GM23338 (cell line): ENCODE measurements around the gene NFILZ. TPM values are rescaled to one million over a fixed set of nuclear protein-coding genes. Genes with fewer than 3 reads are reported as not detected.

Experiments used
- ATAC-seq: fragments of 200-7000 bp; cut with Tn5 transposase; 3 replicates; pipeline ENCODE4 v1.9.1; 2020
- DNase-seq: peaks from one replicate; pipeline ENCODE4 v3.0.0-alpha.2; 2015; ENCODE audit warnings: low spot score
- H2AFZ ChIP-seq: fragments of 200-600 bp; sonication (generic); 2 replicates; pipeline ENCODE4 v1.8.0; 2016; ENCODE audit warnings: antibody characterized with exemption, mild to moderate bottlenecking, moderate library complexity
- H3F3A ChIP-seq: fragments of 200-600 bp; sonication (generic); replicated peaks from 2 replicates; pipeline ENCODE4 v1.8.0; 2017; ENCODE audit warnings: antibody characterized with exemption, mixed run types, low read depth
- H3K27ac ChIP-seq: fragments of 200-600 bp; sonication (generic); 2 replicates; pipeline ENCODE4 v1.6.1; 2016; ENCODE audit warnings: low read depth
- H3K27me3 ChIP-seq: fragments of 200-600 bp; sonication (generic); 2 replicates; pipeline ENCODE4 v1.8.0; 2016; ENCODE audit warnings: mild to moderate bottlenecking, mixed run types, moderate library complexity; ENCODE audit not compliant: insufficient read depth
- H3K36me3 ChIP-seq: fragments of 200-600 bp; sonication (generic); 2 replicates; pipeline ENCODE4 v1.8.0; 2016; ENCODE audit warnings: mild to moderate bottlenecking; ENCODE audit not compliant: insufficient read depth
- H3K4me1 ChIP-seq: fragments of 200-600 bp; sonication (generic); 2 replicates; pipeline ENCODE4 v1.8.0; 2016; ENCODE audit warnings: mild to moderate bottlenecking, moderate library complexity; ENCODE audit not compliant: insufficient read depth
- H3K4me2 ChIP-seq: fragments of 200-600 bp; sonication (generic); 2 replicates; pipeline ENCODE4 v1.7.1; 2017; ENCODE audit warnings: mixed run types
- H3K4me3 ChIP-seq: fragments of 200-600 bp; sonication (generic); 2 replicates; pipeline ENCODE4 v1.6.1; 2016; ENCODE audit warnings: mixed run types
- H3K79me2 ChIP-seq: fragments of 200-600 bp; sonication (generic); replicated peaks from 2 replicates; pipeline ENCODE4 v1.8.0; 2017; ENCODE audit warnings: mild to moderate bottlenecking; ENCODE audit not compliant: insufficient read depth
- H3K9me2 ChIP-seq: fragments of 200-600 bp; sonication (generic); 2 replicates; pipeline ENCODE4 v1.8.0; 2017; ENCODE audit not compliant: insufficient read depth
- H4K20me1 ChIP-seq: fragments of 200-600 bp; sonication (generic); replicated peaks from 2 replicates; pipeline ENCODE4 v1.8.0; 2017; ENCODE audit warnings: mild to moderate bottlenecking; ENCODE audit not compliant: insufficient read depth
- H3K27ac Mint-ChIP-seq: 2 replicates; pipeline ENCODE4 v1.8.0; 2020; ENCODE audit warnings: inconsistent platforms, mild to moderate bottlenecking, moderate library complexity, mixed read lengths
- H3K27me3 Mint-ChIP-seq: 3 replicates; pipeline ENCODE4 v1.8.0; 2022; ENCODE audit warnings: low read depth, mild to moderate bottlenecking, moderate library complexity, mixed read lengths, inconsistent platforms; ENCODE audit not compliant: insufficient read depth, poor library complexity
- H3K36me3 Mint-ChIP-seq: 3 replicates; pipeline ENCODE4 v1.8.0; 2021; ENCODE audit warnings: low read depth, mild to moderate bottlenecking, inconsistent platforms, moderate library complexity, mixed read lengths
- H3K4me1 Mint-ChIP-seq: 3 replicates; pipeline ENCODE4 v1.8.0; 2020; ENCODE audit warnings: mild to moderate bottlenecking, inconsistent platforms, mixed read lengths
- H3K4me3 Mint-ChIP-seq: 3 replicates; pipeline ENCODE4 v1.8.0; 2021; ENCODE audit warnings: moderate library complexity, mild to moderate bottlenecking, inconsistent platforms, mixed read lengths
- H3K9me3 Mint-ChIP-seq: 3 replicates; pipeline ENCODE4 v1.8.0; 2020; ENCODE audit warnings: moderate library complexity, mild to moderate bottlenecking, inconsistent platforms, mixed read lengths
- CREB1 ChIP-seq: fragments of 250-450 bp; sonication (Bioruptor Pico); IDR thresholded peaks from 2 replicates; pipeline ENCODE4 v1.5.0; 2020; ENCODE audit warnings: low read depth, mild to moderate bottlenecking, moderate library complexity
- CTCF ChIP-seq, 2 experiments: fragments of 200-600 bp in 1 of 2; sonication (generic) in 1 of 2; conservative IDR thresholded peaks; 2 replicates each; pipeline versions ENCODE4 v1.5.1 to v1.6.1; 2016 to 2017; ENCODE audit warnings: antibody characterized with exemption in 2 of 2, low read depth in 2 of 2, mild to moderate bottlenecking in 2 of 2, moderate library complexity in 1 of 2
- EZH2 ChIP-seq: fragments of 200-600 bp; sonication (generic); IDR thresholded peaks from one replicate; pipeline ENCODE4 v1.8.0; 2017; ENCODE audit warnings: antibody characterized with exemption, mild to moderate bottlenecking, low read depth; ENCODE audit not compliant: unreplicated experiment
- EZH2phosphoT487 ChIP-seq: fragments of 200-600 bp; sonication (generic); IDR thresholded peaks from one replicate; pipeline ENCODE4 v1.8.1; 2018; ENCODE audit warnings: antibody characterized with exemption; ENCODE audit not compliant: unreplicated experiment
- JUNB ChIP-seq: IDR thresholded peaks from one replicate; pipeline ENCODE4 v1.6.1; 2016; ENCODE audit warnings: antibody characterized with exemption; ENCODE audit not compliant: unreplicated experiment
- NANOG ChIP-seq: IDR thresholded peaks from 2 replicates; pipeline ENCODE4 v1.6.1; 2016; ENCODE audit warnings: antibody characterized with exemption, borderline replicate concordance
- POLR2AphosphoS5 ChIP-seq: IDR thresholded peaks from 2 replicates; pipeline ENCODE4 v1.6.1; 2016; ENCODE audit warnings: antibody characterized with exemption, low read depth
- STAT1 ChIP-seq: IDR thresholded peaks from one replicate; pipeline ENCODE4 v1.6.1; 2016; ENCODE audit warnings: antibody characterized with exemption; ENCODE audit not compliant: unreplicated experiment
- ZNF114 ChIP-seq: fragments of 250-450 bp; sonication (Bioruptor Pico); IDR thresholded peaks from 2 replicates; pipeline ENCODE4 v1.5.0; 2020; ENCODE audit warnings: mild to moderate bottlenecking, moderate library complexity
- ZNF331 ChIP-seq: fragments of 250-450 bp; sonication (Bioruptor Pico); IDR thresholded peaks from 2 replicates; pipeline ENCODE4 v1.5.0; 2020; ENCODE audit warnings: low read depth, mild to moderate bottlenecking, moderate library complexity
- polyA plus RNA-seq: library from polyadenylated mRNA; unstranded; fragments of >200 nt; fragmentation: Nextera tagmentation; extraction: Ambion mirVana; gene quantifications from 2 replicates; pipeline ENCODE4 v1.2.1, GENCODE V29; 2016
- total RNA-seq: library from RNA; depleted of rRNA; stranded (reverse); fragments of >200 nt; shearing (Covaris generic); gene quantifications from 2 replicates; pipeline ENCODE4 v1.2.3, GENCODE V29; 2014
- TF ChIP-seq, protein P1 (sequence below): IDR thresholded peaks from 2 replicates; pipeline ENCODE4 v1.6.1; 2016; ENCODE audit warnings: antibody characterized with exemption
- TF ChIP-seq, protein P2 (sequence below): IDR thresholded peaks from one replicate; pipeline ENCODE4 v1.6.1; 2018; ENCODE audit warnings: antibody characterized with exemption; ENCODE audit not compliant: unreplicated experiment

NFILZ gene
- total and polyA plus RNA-seq, 2 experiments from 2014 or later: not detected

DNA sequence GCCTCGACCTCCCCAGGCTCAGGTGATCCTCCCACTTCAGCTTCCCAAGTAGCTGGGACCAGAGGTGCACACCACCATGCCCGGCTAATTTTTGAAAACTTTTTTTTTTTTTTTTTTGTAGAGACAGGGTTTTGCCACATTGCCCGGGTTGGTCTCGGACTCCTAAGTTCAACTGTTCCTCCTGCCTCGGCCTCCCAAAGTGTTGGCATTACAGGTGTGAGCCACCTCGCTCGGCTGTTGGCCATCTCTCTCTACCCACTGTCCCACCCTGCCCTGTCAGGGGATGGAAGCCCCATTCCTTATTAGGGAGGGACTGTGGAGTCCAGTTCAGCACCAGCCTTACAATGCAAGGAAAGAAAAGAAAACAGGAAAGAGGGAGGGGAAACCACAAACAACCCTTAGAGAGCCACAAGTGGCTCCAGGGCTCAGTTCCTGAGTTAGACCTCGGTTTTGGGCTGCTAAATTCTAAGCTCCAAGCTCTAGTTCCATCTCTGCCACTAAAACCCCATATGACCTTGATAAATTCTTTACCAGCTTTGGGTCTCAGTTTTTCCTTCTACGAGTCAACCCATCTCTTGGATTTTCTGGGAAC is 36.5 kb downstream of the NFILZ start:
- Mint-ChIP-seq H3K36me3 (peaks cover 42% of the 10 kb centered on the region), H3K4me1 (no peaks in the 10 kb centered on the region), H3K9me3 (peaks cover 88% of the 10 kb centered on the region), H3K4me3 (no peak overlapping the region), H3K27ac (no peak overlapping the region), H3K27me3 (peaks cover 1% of the 10 kb centered on the region)
- Histone ChIP-seq H3K4me2 (no peak overlapping the region), H3K36me3 (no peaks in the 10 kb centered on the region), H3K4me3 (no peak overlapping the region), H4K20me1 (no peaks in the 10 kb centered on the region), H2AFZ (no peak overlapping the region), H3K27me3 (no peaks in the 10 kb centered on the region), H3K4me1 (no peaks in the 10 kb centered on the region), H3F3A (no peaks in the 10 kb centered on the region), H3K27ac (no peak overlapping the region), H3K9me2 (no peaks in the 10 kb centered on the region), H3K79me2 (no peaks in the 10 kb centered on the region)
- DNase-seq: no peak
- no peak for ATAC-seq
- no peak for TF ChIP-seq CREB1
- no peak for TF ChIP-seq EZH2
- TF ChIP-seq ZNF331 (CRISPR knock-in tag): no peak
- TF ChIP-seq, protein P1, sequence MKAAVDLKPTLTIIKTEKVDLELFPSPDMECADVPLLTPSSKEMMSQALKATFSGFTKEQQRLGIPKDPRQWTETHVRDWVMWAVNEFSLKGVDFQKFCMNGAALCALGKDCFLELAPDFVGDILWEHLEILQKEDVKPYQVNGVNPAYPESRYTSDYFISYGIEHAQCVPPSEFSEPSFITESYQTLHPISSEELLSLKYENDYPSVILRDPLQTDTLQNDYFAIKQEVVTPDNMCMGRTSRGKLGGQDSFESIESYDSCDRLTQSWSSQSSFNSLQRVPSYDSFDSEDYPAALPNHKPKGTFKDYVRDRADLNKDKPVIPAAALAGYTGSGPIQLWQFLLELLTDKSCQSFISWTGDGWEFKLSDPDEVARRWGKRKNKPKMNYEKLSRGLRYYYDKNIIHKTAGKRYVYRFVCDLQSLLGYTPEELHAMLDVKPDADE: no peak
- no peak for TF ChIP-seq ZNF114 (CRISPR knock-in tag)
- TF ChIP-seq CTCF (conservative IDR thresholded peaks at IDR 0.05; ENCODE audit: low read depth in 2 of 2): no peak
- no peak for TF ChIP-seq STAT1

DNA sequence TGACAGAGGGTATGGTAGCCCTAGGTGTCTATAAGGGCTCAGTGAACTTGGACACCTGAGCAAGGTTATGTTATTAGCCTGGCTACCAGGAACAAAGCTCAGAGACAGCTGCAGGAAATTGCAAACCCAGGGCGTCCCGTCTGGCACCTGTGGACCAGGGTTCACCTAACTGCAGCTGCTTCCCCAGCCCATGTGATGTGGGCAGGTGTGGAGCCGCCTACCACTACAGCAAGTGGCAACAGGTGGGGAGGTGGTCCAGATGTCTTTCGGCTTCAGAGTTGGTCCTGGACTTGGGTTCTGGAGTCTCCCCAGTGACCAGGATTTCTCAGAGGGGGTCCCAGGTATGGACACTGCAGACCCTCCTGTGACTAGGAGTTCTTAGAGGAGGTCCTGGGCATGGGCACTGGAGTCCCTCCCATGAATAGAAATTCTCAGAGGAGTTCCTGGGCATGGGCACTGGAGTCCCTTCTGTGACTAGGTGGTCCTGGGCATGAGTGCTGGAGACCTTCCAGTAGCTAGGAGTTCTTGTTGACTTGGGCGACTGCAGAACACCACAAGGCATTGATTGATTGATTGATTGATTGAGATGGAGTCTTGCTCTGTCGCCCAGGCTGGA is 43.0 kb downstream of the NFILZ start:
- no peak overlapping the region for H2AFZ ChIP-seq
- H3K79me2 ChIP-seq: no peaks in the 10 kb centered on the region
- H4K20me1 ChIP-seq: no peaks in the 10 kb centered on the region
- peaks cover 88% of the 10 kb centered on the region for H3K9me3 Mint-ChIP-seq
- H3K4me3 ChIP-seq: no peak overlapping the region
- H3K36me3 Mint-ChIP-seq: peaks cover 30% of the 10 kb centered on the region
- H3K4me1 Mint-ChIP-seq: no peaks in the 10 kb centered on the region
- no peaks in the 10 kb centered on the region for H3K36me3 ChIP-seq
- no peaks in the 10 kb centered on the region for H3F3A ChIP-seq
- H3K4me2 ChIP-seq: no peak overlapping the region
- H3K27ac ChIP-seq: no peak overlapping the region
- no peak for ATAC-seq
- H3K9me2 ChIP-seq: no peaks in the 10 kb centered on the region
- no peaks in the 10 kb centered on the region for H3K4me1 ChIP-seq
- peaks cover 10% of the 10 kb centered on the region for H3K27me3 Mint-ChIP-seq
- H3K27me3 ChIP-seq: no peaks in the 10 kb centered on the region
- DNase-seq: no peak
- H3K27ac Mint-ChIP-seq: no peak overlapping the region
- H3K4me3 Mint-ChIP-seq: no peak overlapping the region
- no peak for TF ChIP-seq ZNF114 (CRISPR knock-in tag)
- TF ChIP-seq, protein P2, sequence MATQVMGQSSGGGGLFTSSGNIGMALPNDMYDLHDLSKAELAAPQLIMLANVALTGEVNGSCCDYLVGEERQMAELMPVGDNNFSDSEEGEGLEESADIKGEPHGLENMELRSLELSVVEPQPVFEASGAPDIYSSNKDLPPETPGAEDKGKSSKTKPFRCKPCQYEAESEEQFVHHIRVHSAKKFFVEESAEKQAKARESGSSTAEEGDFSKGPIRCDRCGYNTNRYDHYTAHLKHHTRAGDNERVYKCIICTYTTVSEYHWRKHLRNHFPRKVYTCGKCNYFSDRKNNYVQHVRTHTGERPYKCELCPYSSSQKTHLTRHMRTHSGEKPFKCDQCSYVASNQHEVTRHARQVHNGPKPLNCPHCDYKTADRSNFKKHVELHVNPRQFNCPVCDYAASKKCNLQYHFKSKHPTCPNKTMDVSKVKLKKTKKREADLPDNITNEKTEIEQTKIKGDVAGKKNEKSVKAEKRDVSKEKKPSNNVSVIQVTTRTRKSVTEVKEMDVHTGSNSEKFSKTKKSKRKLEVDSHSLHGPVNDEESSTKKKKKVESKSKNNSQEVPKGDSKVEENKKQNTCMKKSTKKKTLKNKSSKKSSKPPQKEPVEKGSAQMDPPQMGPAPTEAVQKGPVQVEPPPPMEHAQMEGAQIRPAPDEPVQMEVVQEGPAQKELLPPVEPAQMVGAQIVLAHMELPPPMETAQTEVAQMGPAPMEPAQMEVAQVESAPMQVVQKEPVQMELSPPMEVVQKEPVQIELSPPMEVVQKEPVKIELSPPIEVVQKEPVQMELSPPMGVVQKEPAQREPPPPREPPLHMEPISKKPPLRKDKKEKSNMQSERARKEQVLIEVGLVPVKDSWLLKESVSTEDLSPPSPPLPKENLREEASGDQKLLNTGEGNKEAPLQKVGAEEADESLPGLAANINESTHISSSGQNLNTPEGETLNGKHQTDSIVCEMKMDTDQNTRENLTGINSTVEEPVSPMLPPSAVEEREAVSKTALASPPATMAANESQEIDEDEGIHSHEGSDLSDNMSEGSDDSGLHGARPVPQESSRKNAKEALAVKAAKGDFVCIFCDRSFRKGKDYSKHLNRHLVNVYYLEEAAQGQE: no peak
- TF ChIP-seq ZNF331 (CRISPR knock-in tag): no peak
- TF ChIP-seq POLR2AphosphoS5: no peak
- no peak for TF ChIP-seq EZH2
- TF ChIP-seq JUNB: no peak
- TF ChIP-seq, protein P1: no peak
- TF ChIP-seq EZH2phosphoT487: no peak
- TF ChIP-seq STAT1: no peak
- TF ChIP-seq CTCF (conservative IDR thresholded peaks at IDR 0.05; ENCODE audit: low read depth in 2 of 2): no peak
- TF ChIP-seq NANOG: no peak
